HepG2 (cell line): ENCODE results near the gene CHD9NB. TPM values are rescaled to one million over a fixed set of nuclear protein-coding genes. Genes with fewer than 3 reads are reported as not detected.

ENCODE experiments used
- ATAC-seq: fragments of 200-7000 bp; cut with Tn5 transposase; 3 replicates; pipeline ENCODE4 v1.9.1; 2020; ENCODE audit warnings: mild to moderate bottlenecking, moderate library complexity
- BruUV-seq: library from RNA; stranded (reverse); fragments of 400-500 nt; replicated peaks from 2 replicates; lab custom pipeline; 2021; lab: Mats Ljungman, UMichigan
- CTCF ChIA-PET: fragments of 300-600 bp; formaldehyde crosslinking; extraction: SDS; loops from one replicate; lab custom pipeline; 2021; ENCODE audit warnings: low total read pairs, inconsistent platforms, low intra/inter-chr PET ratio; lab: Yijun Ruan, JAX
- POLR2A ChIA-PET: fragments of 350-600 bp; sonication (Branson Sonifier 250); formaldehyde crosslinking; loops from one replicate; lab custom pipeline; 2020; ENCODE audit warnings: antibody characterized with exemption, inconsistent platforms; lab: Yijun Ruan, JAX
- DNase-seq: peaks from one replicate; pipeline ENCODE4 v3.0.0-alpha.2; 2015; ENCODE audit warnings: low spot score
- FAIRE-seq: peaks from 3 replicates; lab custom pipeline; 2011; peaks lifted over from hg19 to GRCh38; lab: Jason Lieb, UNC
- H2AFZ ChIP-seq: one replicate; pipeline ENCODE4 v1.6.1; 2011; ENCODE audit warnings: low read length, inconsistent platforms
- H3K27ac ChIP-seq: fragments of 300-600 bp; 3 replicates; pipeline ENCODE4 v1.8.0; 2011; ENCODE audit warnings: mixed run types, mild to moderate bottlenecking, mixed read lengths, low read length, inconsistent platforms; ENCODE audit not compliant: insufficient read depth; ENCODE audit errors: extremely low read length
- H3K27me3 ChIP-seq, 2 experiments: fragments of 200-600 bp in 1 of 2; 2 replicates in 1 of 2; 3 replicates in 1 of 2; pipeline versions ENCODE4 v1.6.0 to v1.8.0; 2011; ENCODE audit warnings: low read length in 2 of 2, mild to moderate bottlenecking in 2 of 2, moderate library complexity in 2 of 2, inconsistent platforms in 1 of 2; ENCODE audit not compliant: insufficient read depth in 2 of 2, control insufficient read depth in 1 of 2
- H3K36me3 ChIP-seq, 2 experiments: fragments of 200-600 bp in 1 of 2; replicated peaks in 1 of 2; 2 replicates in 1 of 2; 3 replicates in 1 of 2; pipeline versions ENCODE4 v1.5.1 to v1.8.0; 2011; ENCODE audit warnings: low read length in 2 of 2, inconsistent platforms in 1 of 2; ENCODE audit not compliant: insufficient read depth in 2 of 2, control insufficient read depth in 1 of 2
- H3K4me1 ChIP-seq: 2 replicates; pipeline ENCODE4 v1.5.1; 2012; ENCODE audit warnings: low read length, inconsistent platforms; ENCODE audit not compliant: insufficient read depth
- H3K4me2 ChIP-seq: 2 replicates; pipeline ENCODE4 v1.6.0; 2011; ENCODE audit warnings: low read depth, low read length, inconsistent platforms
- H3K4me3 ChIP-seq, 3 experiments: fragments of 200-600 bp in 1 of 3; sonication (generic), shearing (Covaris generic) in 1 of 3; replicated peaks in 1 of 3; 2 replicates each; pipeline ENCODE4 v1.5.1; 2011 to 2016; ENCODE audit warnings: low read length in 3 of 3, inconsistent platforms in 2 of 3, low read depth in 2 of 3, mild to moderate bottlenecking in 2 of 3, control low read depth in 1 of 3, mixed read lengths in 1 of 3; ENCODE audit not compliant: insufficient read depth in 1 of 3
- H3K79me2 ChIP-seq: one replicate; pipeline ENCODE4 v1.6.1; 2011; ENCODE audit warnings: low read length, inconsistent platforms; ENCODE audit not compliant: insufficient read depth
- H3K9ac ChIP-seq: 2 replicates; pipeline ENCODE4 v1.6.0; 2011; ENCODE audit warnings: mild to moderate bottlenecking, low read depth, low read length, inconsistent platforms; ENCODE audit not compliant: insufficient read depth
- H3K9me3 ChIP-seq: 2 replicates; pipeline ENCODE4 v1.5.1; 2012; ENCODE audit warnings: mild to moderate bottlenecking, low read length
- H4K20me1 ChIP-seq: 2 replicates; pipeline ENCODE4 v1.6.0; 2011; ENCODE audit warnings: inconsistent platforms, mild to moderate bottlenecking, low read length, moderate library complexity; ENCODE audit not compliant: insufficient read depth
- CENPT ChIP-seq: sonication (generic); formaldehyde crosslinking; IDR thresholded peaks from 2 replicates; pipeline ENCODE4 v1.8.0; 2022; ENCODE audit warnings: low read depth, mild to moderate bottlenecking, moderate library complexity, missing genetic modification reagents
- KLF15 ChIP-seq: sonication (generic); formaldehyde crosslinking; IDR thresholded peaks from 2 replicates; pipeline ENCODE4 v1.8.1; 2023; ENCODE audit warnings: borderline replicate concordance, mild to moderate bottlenecking, inconsistent platforms, missing genetic modification reagents, mixed read lengths
- NCOA2 ChIP-seq: sonication (generic); formaldehyde crosslinking; IDR thresholded peaks from 2 replicates; pipeline ENCODE4 v1.8.0; 2022; ENCODE audit warnings: inconsistent platforms
- PATZ1 ChIP-seq: sonication (generic); formaldehyde crosslinking; IDR thresholded peaks from 2 replicates; pipeline ENCODE4 v1.4.0; 2020; ENCODE audit warnings: missing genetic modification reagents
- TFAP4 ChIP-seq: sonication (generic); IDR thresholded peaks from 2 replicates; pipeline ENCODE4 v1.6.1; 2016; ENCODE audit warnings: low read depth, borderline replicate concordance
- ZBTB7B ChIP-seq: sonication (generic); formaldehyde crosslinking; IDR thresholded peaks from 2 replicates; pipeline ENCODE4 v1.4.0; 2020; ENCODE audit warnings: missing genetic modification reagents
- ZFX ChIP-seq: sonication (generic); formaldehyde crosslinking; IDR thresholded peaks from 2 replicates; pipeline ENCODE4 v1.4.0; 2020; ENCODE audit warnings: mild to moderate bottlenecking, low read depth, missing genetic modification reagents, moderate library complexity
- ZFY ChIP-seq: sonication (generic); formaldehyde crosslinking; IDR thresholded peaks from 2 replicates; pipeline ENCODE4 v1.4.0; 2020; ENCODE audit warnings: missing genetic modification reagents
- ZNF263 ChIP-seq: sonication (generic); formaldehyde crosslinking; IDR thresholded peaks from 2 replicates; pipeline ENCODE4 v1.4.0; 2020; ENCODE audit warnings: missing genetic modification reagents
- ZNF275 ChIP-seq: sonication (generic); formaldehyde crosslinking; IDR thresholded peaks from 2 replicates; pipeline ENCODE4 v1.8.0; 2022; ENCODE audit warnings: missing genetic modification reagents, mild to moderate bottlenecking, inconsistent platforms, borderline replicate concordance
- ZNF362 ChIP-seq: sonication (generic); formaldehyde crosslinking; IDR thresholded peaks from 2 replicates; pipeline ENCODE4 v1.4.0; 2020; ENCODE audit warnings: missing genetic modification reagents, mild to moderate bottlenecking, borderline replicate concordance
- ZNF687 ChIP-seq: sonication (generic); formaldehyde crosslinking; IDR thresholded peaks from 2 replicates; pipeline ENCODE4 v1.5.1; 2020; ENCODE audit warnings: mild to moderate bottlenecking, missing genetic modification reagents, moderate library complexity
- WGBS: methylation state at CpG from one replicate; pipeline ENCODE4 v1.1.6; 2017; ENCODE audit warnings: low lambda C conversion rate; 5-methylcytosine and 5-hydroxymethylcytosine counted together
- in situ Hi-C: cut with HindIII; loops from 2 replicates; pipeline ENCODE4 v1.10.0; 2017; ENCODE audit warnings: low pct_unique_long_range_greater_than_20kb; ENCODE audit not compliant: extremely low pct_ligation_motif_present
- intact Hi-C: fragments of 100-400 bp; cut with micrococcal nuclease; formaldehyde crosslinking; loops from one replicate; pipeline ENCODE4 v1.10.0; 2022; ENCODE audit not compliant: unreplicated experiment
- polyA plus RNA-seq, 8 experiments: library from polyadenylated mRNA; depleted of rRNA in 3 of 8; stranded (reverse) in 7 of 8; unstranded in 1 of 8; fragments of >200 nt; fragmentation: Illumina TruSeq in 4 of 8; extraction: Trizol in 4 of 8; gene quantifications; 2 replicates each; pipeline versions ENCODE4 v1.2.1 to v1.2.3, GENCODE V29; 2011 to 2016; ENCODE audit warnings: low read depth in 4 of 8, missing spikeins in 1 of 8, mixed read lengths in 1 of 8; ENCODE audit not compliant: insufficient read depth in 1 of 8
- total RNA-seq, 5 experiments: library from RNA; depleted of rRNA; stranded (reverse); fragments of >200 nt; fragmentation: Illumina TruSeq; extraction: Trizol; gene quantifications; 2 replicates each; pipeline ENCODE4 v1.2.3, GENCODE V29; 2016; ENCODE audit warnings: low read depth in 1 of 5

CHD9NB gene
- total and polyA plus RNA-seq, 2 of the 13 experiments (the other 11 are each of a cell fraction or from before 2014, with no cell fraction given): 0.17 to 0.18 TPM

- Histone ChIP-seq H3K4me1 (peaks cover 59% of the 10 kb centered on the region), H2AFZ (peak overlapping the region; percentile 30), H3K36me3 (no peaks in the 10 kb centered on the region), H3K4me2 (peak overlapping the region; percentile 59), H3K9me3 (no peaks in the 10 kb centered on the region), H3K9ac (0 out of 2 replicates have a peak overlapping the region, but pooled peaks have one; percentile 2), H4K20me1 (no peaks in the 10 kb centered on the region), H3K79me2 (no peaks in the 10 kb centered on the region), H3K27ac (no peak overlapping the region), H3K27me3 (peaks cover 0 to 4% of the 10 kb centered on the region in 2 experiments; a peak in 1 of 5 replicates), H3K4me3 (peak overlapping the region in 1 of 3 experiments; percentile 25; a peak in 1 of 6 replicates)
- 10% methylated on average over 4 of the region's 4 CpGs for WGBS
- ATAC-seq (peak; percentile 50), FAIRE-seq (no peak), DNase-seq (peak; percentile 39)
- BruUV-seq: no TSS peak
- CTCF ChIA-PET: no interaction called here
- POLR2A ChIA-PET: interaction anchor here (1.1 to 1.4 kb wide), 2 partner anchors 14 to 88 kb away, joined by 3 read pairs; partner anchors contain the start of gene CHD9
- in situ Hi-C loops (no loop called here), intact Hi-C loops (no loop called here)
- TF ChIP-seq ZNF263 (peak; percentile 75), ZNF687 (CRISPR knock-in tag) (peak; percentile 44; the same call in 1 of the 2 replicates), ZBTB7B (CRISPR knock-in tag) (0 out of 2 replicates have a peak, but pooled peaks have one; percentile 29), PATZ1 (0 out of 2 replicates have a peak, but pooled peaks have one; percentile 17), KLF15 (CRISPR knock-in tag) (no peak), ZNF362 (CRISPR knock-in tag) (peak; percentile 54; the same call in 1 of the 2 replicates), ZFX (CRISPR knock-in tag) (peak; percentile 45; the same call in 1 of the 2 replicates), TFAP4 (peak; percentile 44; the same call in 1 of the 2 replicates), CENPT (CRISPR knock-in tag) (no peak), ZFY (CRISPR knock-in tag) (peak; percentile 48; the same call in 1 of the 2 replicates), NCOA2 (CRISPR knock-in tag) (0 out of 2 replicates have a peak, but pooled peaks have one; percentile 12), ZNF275 (CRISPR knock-in tag) (0 out of 2 replicates have a peak, but pooled peaks have one; percentile 54)
Measured at GRCh38 chr16:53041320-53042051, 11.2 kb downstream of the CHD9NB start.
